DND-41 (cell line): Measurements from ENCODE around the gene ASB18.

Source experiments
- CTCF ChIP-seq: IDR thresholded peaks from 2 replicates; pipeline ENCODE4 v1.5.1; 2012; ENCODE audit warnings: borderline replicate concordance, low read length, moderate library complexity, mild to moderate bottlenecking; ENCODE audit not compliant: poor library complexity, severe bottlenecking; ENCODE audit errors: extremely low read depth
- EZH2 ChIP-seq: IDR thresholded peaks from 3 replicates; pipeline ENCODE4 v1.6.1; 2012; ENCODE audit warnings: borderline replicate concordance, low read depth, mild to moderate bottlenecking, moderate library complexity, low read length, inconsistent platforms; ENCODE audit not compliant: severe bottlenecking

GRCh38 chr2:236180831-236181453 is 83.3 kb downstream of the ASB18 start:
- TF ChIP-seq EZH2 (no peak), CTCF (peak; percentile 77)
